ENCODE results near the gene RNF31. TPM values are rescaled to one million over a fixed set of nuclear protein-coding genes. Genes with fewer than 3 reads are reported as not detected.

RNF31 gene
- total RNA-seq, 5 donors from 2014 or later (not counting 1 experiment from before 2014, with no cell fraction given): 67.7 to 131 (median 100) TPM

DNA sequence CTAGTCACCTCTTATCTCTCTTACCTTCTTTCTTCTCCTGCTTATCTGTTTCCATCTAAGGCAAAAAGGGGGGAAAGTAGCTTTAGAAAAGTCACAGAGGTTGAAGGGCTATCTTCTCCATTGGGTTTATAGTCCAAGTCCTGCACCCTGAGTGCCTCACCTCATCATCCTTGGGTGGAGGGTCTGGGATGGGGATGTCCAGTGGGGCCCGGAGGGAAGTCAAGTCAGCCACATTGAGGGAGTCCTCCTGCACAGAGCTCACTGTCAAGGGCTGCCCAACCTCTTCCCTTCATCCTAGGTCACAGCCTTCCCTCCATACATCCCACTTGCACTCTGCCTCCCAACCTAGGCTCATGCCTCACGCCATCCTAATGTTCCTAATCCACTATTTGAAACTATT, 2.1 kb upstream of the RNF31 start:
- DNase-seq: no peak
- peak overlapping the region; percentile 82 for H3K27ac ChIP-seq (ENCODE audit: low read length)

DNA sequence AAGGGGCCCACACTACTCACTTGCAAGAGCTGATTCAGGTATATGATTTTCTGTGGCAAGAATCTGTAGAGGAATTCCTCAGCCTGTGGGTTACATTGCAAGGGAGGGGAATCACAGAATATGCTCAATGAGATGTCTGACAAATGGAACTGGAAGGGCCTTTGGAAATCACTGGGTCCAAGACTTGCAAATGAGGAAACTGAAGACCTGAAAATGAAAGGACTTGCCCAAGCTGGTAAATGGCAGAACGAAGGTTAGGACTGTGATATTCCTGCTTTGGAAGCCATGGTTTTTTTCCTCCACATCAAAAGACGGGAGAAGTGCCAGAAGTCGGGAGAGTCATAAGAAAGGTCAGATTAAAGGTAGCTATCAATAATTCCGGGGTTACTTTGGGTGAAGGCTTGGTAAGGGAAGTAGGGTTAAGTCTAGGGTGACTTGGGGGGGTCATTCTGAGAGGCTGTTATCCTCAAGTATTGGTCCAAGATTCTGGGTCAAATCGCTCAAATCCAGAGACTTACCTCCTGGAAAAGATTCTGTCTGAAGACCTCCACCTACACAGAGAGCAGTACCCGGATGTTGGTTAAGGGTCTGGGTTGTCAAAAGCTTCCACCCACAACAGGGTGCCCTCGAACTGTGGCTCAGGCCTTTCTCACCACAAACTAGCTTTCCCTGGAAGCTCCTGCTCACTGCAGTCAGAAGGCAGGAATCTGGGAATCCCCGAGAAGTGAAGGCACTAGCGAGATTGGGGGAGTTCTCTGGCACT, 1.4 kb upstream of the RNF31 start:
- POLR2A ChIA-PET: interaction anchor here (0.5 to 3.0 kb wide), 6 partner anchors 15 to 31 kb away, joined by 3 to 23 read pairs (median 6); partner anchors contain the start of genes DCAF11 (in 2 of the 2), IRF9 (in 2 of the 2) and NRL (in 2 of the 2)
- 5% methylated on average over 2 of the region's 9 CpGs for WGBS (ENCODE audit: insufficient coverage)
- Histone ChIP-seq H3K27ac (ENCODE audit: low read length) (peak overlapping the region; percentile 82), H3K27me3 (replicated peaks in 1 of 2; ENCODE audit: control insufficient read depth in 2 of 2, extremely low read depth in 1 of 2, insufficient read depth in 2 of 2, low read length in 1 of 2) (no peaks in the 10 kb centered on the region), H3K36me3 (ENCODE audit: control insufficient read depth in 2 of 2, extremely low read depth in 1 of 2, insufficient read depth in 1 of 2, low read length in 1 of 2) (peaks cover 10 to 50% of the 10 kb centered on the region in 2 donors), H3K4me1 (ENCODE audit: control insufficient read depth in 1 of 2, extremely low read depth in 1 of 2, insufficient read depth in 2 of 2, low read length in 2 of 2) (peaks cover 19 to 60% of the 10 kb centered on the region in 2 experiments), H3K9me3 (no peaks in the 10 kb centered on the region), H3K4me3 (ENCODE audit: control insufficient read depth in 1 of 2, extremely low read depth in 1 of 2, low read length in 1 of 2) (peak overlapping the region; percentile 69 to 77)
- CTCF ChIA-PET: interaction anchor here (0.5 to 2.7 kb wide), 5 partner anchors 15 to 667 kb away, joined by 3 to 30 read pairs (median 9); partner anchors contain the start of genes DCAF11 (in 1 of the 2), IRF9 (in 1 of the 2), NRL (in 1 of the 2) and TINF2 (in 1 of the 2)
- Mint-ChIP-seq H3K4me3 (peak overlapping the region; percentile 96 to 99 (median 97)), H3K9me3 (no peaks in the 10 kb centered on the region), H3K27ac (peak overlapping the region; percentile 95 to 99), H3K27me3 (no peaks in the 10 kb centered on the region), H3K4me1 (peaks cover 70 to 74% (median 71%) of the 10 kb centered on the region in 3 donors), H3K36me3 (peaks cover 34% of the 10 kb centered on the region)
- ATAC-seq (replicated peaks in 1 of 4) (no peak), DNase-seq (no peak)

More for the DNA sequence above, 2.1 kb upstream of the RNF31 start:
- H3K27ac Mint-ChIP-seq: peak overlapping the region; percentile 95 to 99
- ChIA-PET CTCF (interaction anchor here (0.5 to 2.7 kb wide), 4 partner anchors 16 to 666 kb away, joined by 3 to 30 read pairs (median 16); partner anchors contain the start of genes DCAF11 (in 1 of the 2), IRF9 (in 1 of the 2), NRL (in 1 of the 2) and TINF2 (in 1 of the 2)), POLR2A (interaction anchor here in 1 of 2 donors (0.6 to 1.1 kb wide), 3 partner anchors 9 to 31 kb away, joined by 3 to 4 read pairs (median 4); partner anchors contain the start of genes DCAF11, IRF9, NRL and PSME1)
- H3K4me3 Mint-ChIP-seq: peak overlapping the region; percentile 96 to 99 (median 97)
- Histone ChIP-seq H3K4me3 (ENCODE audit: control insufficient read depth in 1 of 2, extremely low read depth in 1 of 2, low read length in 1 of 2) (no peak overlapping the region), H3K36me3 (ENCODE audit: control insufficient read depth in 2 of 2, extremely low read depth in 1 of 2, insufficient read depth in 1 of 2, low read length in 1 of 2) (peaks cover 5 to 43% of the 10 kb centered on the region in 2 donors), H3K4me1 (ENCODE audit: control insufficient read depth in 1 of 2, extremely low read depth in 1 of 2, insufficient read depth in 2 of 2, low read length in 2 of 2) (peaks cover 19 to 60% of the 10 kb centered on the region in 2 experiments), H3K9me3 (no peaks in the 10 kb centered on the region), H3K27me3 (replicated peaks in 1 of 2; ENCODE audit: control insufficient read depth in 2 of 2, extremely low read depth in 1 of 2, insufficient read depth in 2 of 2, low read length in 1 of 2) (no peaks in the 10 kb centered on the region)
- no peak for ATAC-seq (replicated peaks in 1 of 4)
- H3K27me3 Mint-ChIP-seq: no peaks in the 10 kb centered on the region
- no CpG with 5 or more reads among the region's 2 CpGs for WGBS (ENCODE audit: insufficient coverage)
- H3K4me1 Mint-ChIP-seq: peaks cover 69 to 73% (median 73%) of the 10 kb centered on the region in 3 donors
- no peaks in the 10 kb centered on the region for H3K9me3 Mint-ChIP-seq
- peaks cover 27% of the 10 kb centered on the region for H3K36me3 Mint-ChIP-seq

GRCh38 chr14:24146453-24146977, 783 bp upstream of the RNF31 start, which contains the start of gene PSME2:
Gene PSME2 (minus strand): TSS chr14:24146610. CDS start chr14:24146581, 29 bp downstream.
- under 1% methylated on average over 15 of the region's 25 CpGs for WGBS (ENCODE audit: insufficient coverage)
- Mint-ChIP-seq H3K4me3 (peak within 1 kb of the TSS; percentile 96 to 99 (median 97)), H3K27me3 (no peaks in the 10 kb centered on the region), H3K4me1 (peaks cover 69 to 72% (median 70%) of the 10 kb centered on the region in 3 donors), H3K36me3 (peaks cover 37% of the 10 kb centered on the region), H3K27ac (peak within 1 kb of the TSS; percentile 95 to 99), H3K9me3 (no peaks in the 10 kb centered on the region)
- H3K27me3 ChIP-seq (replicated peaks in 1 of 2; ENCODE audit: control insufficient read depth in 2 of 2, extremely low read depth in 1 of 2, insufficient read depth in 2 of 2, low read length in 1 of 2): no peaks in the 10 kb centered on the region
- CTCF ChIA-PET: interaction anchor here (0.6 to 2.7 kb wide), 11 partner anchors 9 to 96 kb away, joined by 3 to 30 read pairs (median 3); partner anchors contain the start of genes DCAF11 (in 1 of the 2), IRF9 (in 1 of the 2), NRL (in 1 of the 2) and PSME1 (in 1 of the 2)
- H3K36me3 ChIP-seq (ENCODE audit: control insufficient read depth in 2 of 2, extremely low read depth in 1 of 2, insufficient read depth in 1 of 2, low read length in 1 of 2): peaks cover 16 to 56% of the 10 kb centered on the region in 2 donors
- DNase-seq: peak; percentile 61 to 89 (median 74)
- peak within 1 kb of the TSS; percentile 82 for H3K27ac ChIP-seq (ENCODE audit: low read length)
- H3K4me3 ChIP-seq (ENCODE audit: control insufficient read depth in 1 of 2, extremely low read depth in 1 of 2, low read length in 1 of 2): peak within 1 kb of the TSS; percentile 69 to 91
- POLR2A ChIA-PET: interaction anchor here (0.5 to 3.0 kb wide), 9 partner anchors 8 to 1615 kb away, joined by 3 to 23 read pairs (median 5); partner anchors contain the start of genes DCAF11 (in 2 of the 2), NRL (in 2 of the 2), IRF9 (in 1 of the 2) and PSME1 (in 1 of the 2)
- peaks cover 19 to 63% of the 10 kb centered on the region in 2 experiments for H3K4me1 ChIP-seq (ENCODE audit: control insufficient read depth in 1 of 2, extremely low read depth in 1 of 2, insufficient read depth in 2 of 2, low read length in 2 of 2)
- no peaks in the 10 kb centered on the region for H3K9me3 ChIP-seq
- ATAC-seq (replicated peaks in 1 of 4): peak; percentile 57 to 67 (median 62)

- peak in 1 of 35 experiments; percentile 23 for DNase-seq
- WGBS (ENCODE audit: insufficient coverage): 6% methylated on average over 18 of the region's 29 CpGs
- H3K9me3 ChIP-seq: no peaks in the 10 kb centered on the region
- Mint-ChIP-seq H3K9me3 (no peaks in the 10 kb centered on the region), H3K27ac (peak overlapping the region; percentile 76 to 83), H3K4me3 (peak overlapping the region; percentile 96 to 99 (median 97)), H3K27me3 (no peaks in the 10 kb centered on the region), H3K36me3 (peaks cover 40% of the 10 kb centered on the region), H3K4me1 (peaks cover 57 to 65% (median 63%) of the 10 kb centered on the region in 3 donors)
- CTCF ChIA-PET: interaction anchor here (0.8 to 2.7 kb wide), 7 partner anchors 11 to 94 kb away, joined by 3 to 30 read pairs (median 3); partner anchors contain the start of genes IRF9 (in 2 of the 2), PSME1 (in 1 of the 2) and TINF2 (in 1 of the 2)
- H3K36me3 ChIP-seq (ENCODE audit: control insufficient read depth in 2 of 2, extremely low read depth in 1 of 2, insufficient read depth in 1 of 2, low read length in 1 of 2): peaks cover 20 to 64% of the 10 kb centered on the region in 2 donors
- H3K27me3 ChIP-seq (replicated peaks in 1 of 2; ENCODE audit: control insufficient read depth in 2 of 2, extremely low read depth in 1 of 2, insufficient read depth in 2 of 2, low read length in 1 of 2): no peaks in the 10 kb centered on the region
- POLR2A ChIA-PET: interaction anchor here (0.8 to 3.0 kb wide), 3 partner anchors 11 to 33 kb away, joined by 3 to 23 read pairs (median 3); partner anchors contain the start of genes DCAF11 (in 1 of the 2) and NRL (in 1 of the 2)
- H3K4me3 ChIP-seq (ENCODE audit: control insufficient read depth in 1 of 2, extremely low read depth in 1 of 2, low read length in 1 of 2): peak overlapping the region; percentile 69 to 91
- peak overlapping the region; percentile 26 for H3K27ac ChIP-seq (ENCODE audit: low read length)
- no peak for ATAC-seq (replicated peaks in 1 of 4)
- H3K4me1 ChIP-seq (ENCODE audit: control insufficient read depth in 1 of 2, extremely low read depth in 1 of 2, insufficient read depth in 2 of 2, low read length in 2 of 2): peaks cover 16 to 56% of the 10 kb centered on the region in 2 experiments
Observed at GRCh38 chr14:24147761-24148428, 597 bp downstream of the RNF31 start.

- Mint-ChIP-seq H3K27ac (peak overlapping the region in 1 of 2 donors; percentile 73), H3K27me3 (no peaks in the 10 kb centered on the region), H3K4me3 (peak overlapping the region; percentile 96 to 99 (median 97)), H3K9me3 (no peaks in the 10 kb centered on the region), H3K36me3 (peaks cover 28% of the 10 kb centered on the region), H3K4me1 (peaks cover 45 to 53% (median 51%) of the 10 kb centered on the region in 3 donors)
- ChIA-PET POLR2A (no interaction called here), CTCF (interaction anchor here in 1 of 2 donors (1.0 to 1.4 kb wide), 2 partner anchors 11 to 36 kb away, joined by 3 read pairs; no protein-coding TSS in a partner anchor)
- no peaks in the 10 kb centered on the region for H3K27me3 ChIP-seq (replicated peaks in 1 of 2; ENCODE audit: control insufficient read depth in 2 of 2, extremely low read depth in 1 of 2, insufficient read depth in 2 of 2, low read length in 1 of 2)
- no peak overlapping the region for H3K4me3 ChIP-seq (ENCODE audit: control insufficient read depth in 1 of 2, extremely low read depth in 1 of 2, low read length in 1 of 2)
- ATAC-seq (replicated peaks in 1 of 4) (no peak), DNase-seq (no peak)
- peaks cover 18 to 53% of the 10 kb centered on the region in 2 donors for H3K36me3 ChIP-seq (ENCODE audit: control insufficient read depth in 2 of 2, extremely low read depth in 1 of 2, insufficient read depth in 1 of 2, low read length in 1 of 2)
- no peaks in the 10 kb centered on the region for H3K9me3 ChIP-seq
- no peak overlapping the region for H3K27ac ChIP-seq (ENCODE audit: low read length)
- 100% methylated on average over 1 of the region's 3 CpGs for WGBS (ENCODE audit: insufficient coverage)
- H3K4me1 ChIP-seq (ENCODE audit: control insufficient read depth in 1 of 2, extremely low read depth in 1 of 2, insufficient read depth in 2 of 2, low read length in 2 of 2): peaks cover 16 to 50% of the 10 kb centered on the region in 2 experiments
Observed at GRCh38 chr14:24149302-24149969, 2.1 kb downstream of the RNF31 start.
